ENCODE results near the gene OLIG1. TPM values are rescaled to one million over a fixed set of nuclear protein-coding genes. Genes with fewer than 3 reads are reported as not detected.

OLIG1 gene
- total RNA-seq, 1 experiment from 2014 or later: not detected

DNA sequence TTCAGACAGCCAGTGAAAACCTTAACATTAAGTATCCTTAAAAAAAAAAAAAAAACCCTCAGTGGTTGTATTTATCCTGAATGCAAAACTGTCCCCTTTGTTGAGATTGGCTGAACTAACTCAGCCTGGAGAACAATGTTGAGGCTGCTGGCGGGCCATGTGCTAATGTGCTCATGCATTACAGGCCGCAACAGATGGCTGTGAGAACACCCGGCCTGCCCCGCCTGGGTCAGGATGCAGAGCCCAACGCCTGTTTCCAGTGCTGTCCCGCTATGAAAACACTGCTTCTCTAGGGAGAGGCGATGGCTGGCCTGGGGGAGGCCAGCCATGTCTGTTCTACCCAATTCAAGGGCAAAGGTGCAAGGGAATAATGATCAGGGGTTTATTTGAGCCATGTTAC, 30.4 kb upstream of the OLIG1 start:
- TF ChIP-seq EZH2 (IDR thresholded peaks at IDR 0.05; ENCODE audit: low read depth): no peak
- no peak for TF ChIP-seq CTCF (conservative IDR thresholded peaks at IDR 0.05)
- BruUV-seq (replicated peaks): no TSS peak
- H3K9me2 ChIP-seq (ENCODE audit: insufficient read depth): no peaks in the 10 kb centered on the region
- no peaks in the 10 kb centered on the region for H3K9me3 ChIP-seq (ENCODE audit: insufficient read depth, low read depth)
- ChIA-PET CTCF (no interaction called here), POLR2A (ENCODE audit: unreplicated experiment) (no interaction called here)
- no peak overlapping the region for H2AFZ ChIP-seq
- H3K4me2 ChIP-seq: no peak overlapping the region
- no peaks in the 10 kb centered on the region for H3F3A ChIP-seq (ENCODE audit: insufficient read depth, low read depth)
- intact Hi-C loops (cut with micrococcal nuclease; ENCODE audit: unreplicated experiment): no loop called here
- H4K20me1 ChIP-seq (ENCODE audit: insufficient read depth): no peaks in the 10 kb centered on the region
- H3K27me3 ChIP-seq (ENCODE audit: insufficient read depth, low read depth): peaks cover 41% of the 10 kb centered on the region
- no peak for DNase-seq
- no peaks in the 10 kb centered on the region for H3K36me3 ChIP-seq (ENCODE audit: low read depth)
- no peak overlapping the region for H3K4me3 ChIP-seq
- no peak overlapping the region for H3K27ac ChIP-seq
- H3K4me1 ChIP-seq (replicated peaks; ENCODE audit: insufficient read depth): no peaks in the 10 kb centered on the region
- H3K79me2 ChIP-seq (ENCODE audit: low read depth): no peaks in the 10 kb centered on the region

DNA sequence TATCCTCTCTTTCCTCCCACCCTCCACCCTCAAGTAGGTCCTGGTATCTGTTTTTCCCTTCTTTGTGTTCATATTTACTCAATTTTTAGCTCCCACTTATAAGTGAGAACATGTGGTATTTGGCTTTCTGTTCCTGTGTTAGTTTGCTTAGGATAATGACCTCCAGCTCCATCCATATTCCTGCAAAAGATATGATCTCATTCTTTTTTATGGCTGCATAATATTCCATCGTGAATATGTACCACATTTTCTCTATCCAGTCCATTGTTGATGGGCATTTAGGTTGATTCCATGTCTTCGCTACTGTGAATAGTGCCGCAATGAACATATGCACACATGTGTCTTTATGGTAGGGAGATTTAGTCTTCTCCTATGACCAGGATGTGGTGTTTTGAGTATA, 29.7 kb upstream of the OLIG1 start:
- Histone ChIP-seq H3K4me1 (replicated peaks; ENCODE audit: insufficient read depth) (no peaks in the 10 kb centered on the region), H3K9me3 (ENCODE audit: insufficient read depth, low read depth) (no peaks in the 10 kb centered on the region), H3K79me2 (ENCODE audit: low read depth) (no peaks in the 10 kb centered on the region), H3F3A (ENCODE audit: insufficient read depth, low read depth) (no peaks in the 10 kb centered on the region), H2AFZ (no peak overlapping the region), H3K4me3 (no peak overlapping the region), H3K27ac (no peak overlapping the region), H4K20me1 (ENCODE audit: insufficient read depth) (no peaks in the 10 kb centered on the region), H3K9me2 (ENCODE audit: insufficient read depth) (no peaks in the 10 kb centered on the region), H3K36me3 (ENCODE audit: low read depth) (no peaks in the 10 kb centered on the region), H3K4me2 (no peak overlapping the region), H3K27me3 (ENCODE audit: insufficient read depth, low read depth) (peaks cover 42% of the 10 kb centered on the region)
- ChIA-PET CTCF (no interaction called here), POLR2A (ENCODE audit: unreplicated experiment) (no interaction called here)
- no peak for DNase-seq
- BruUV-seq (replicated peaks): no TSS peak
- intact Hi-C loops (cut with micrococcal nuclease; ENCODE audit: unreplicated experiment): no loop called here
- TF ChIP-seq EZH2 (IDR thresholded peaks at IDR 0.05; ENCODE audit: low read depth) (no peak), CTCF (conservative IDR thresholded peaks at IDR 0.05) (no peak)

GRCh38 chr21:33041981-33042380, 28.0 kb upstream of the OLIG1 start:
- TF ChIP-seq EZH2 (IDR thresholded peaks at IDR 0.05; ENCODE audit: low read depth) (no peak), CTCF (conservative IDR thresholded peaks at IDR 0.05) (no peak)
- CTCF ChIA-PET: no interaction called here
- H3K4me2 ChIP-seq: no peak overlapping the region

More at GRCh38 chr21:33041981-33042380, 28.0 kb upstream of the OLIG1 start:
- Histone ChIP-seq H3K9me3 (ENCODE audit: insufficient read depth, low read depth) (no peaks in the 10 kb centered on the region), H3K4me1 (replicated peaks; ENCODE audit: insufficient read depth) (no peaks in the 10 kb centered on the region), H3K27me3 (ENCODE audit: insufficient read depth, low read depth) (peaks cover 48% of the 10 kb centered on the region), H4K20me1 (ENCODE audit: insufficient read depth) (no peaks in the 10 kb centered on the region), H3F3A (ENCODE audit: insufficient read depth, low read depth) (no peaks in the 10 kb centered on the region), H2AFZ (no peak overlapping the region), H3K9me2 (ENCODE audit: insufficient read depth) (no peaks in the 10 kb centered on the region), H3K36me3 (ENCODE audit: low read depth) (no peaks in the 10 kb centered on the region), H3K27ac (no peak overlapping the region), H3K4me3 (no peak overlapping the region), H3K79me2 (ENCODE audit: low read depth) (no peaks in the 10 kb centered on the region)
- DNase-seq: no peak
- BruUV-seq (replicated peaks): no TSS peak
- POLR2A ChIA-PET (ENCODE audit: unreplicated experiment): no interaction called here
- intact Hi-C loops (cut with micrococcal nuclease; ENCODE audit: unreplicated experiment): no loop called here

Data from PC-9 (cell line).